HTR-8/SVneo (cell line): ENCODE results near the gene RABAC1.
A peak's percentile ranks its signal among the peaks of the same experiment; 100 is the strongest.
"Not testable (repeated sequence)": the region's sequence is repeated elsewhere in the genome, so short reads cannot be mapped to it uniquely, and the experiment has no call there.

Source experiments
- DNase-seq: peaks from one replicate; pipeline ENCODE4 v3.0.0; 2011; ENCODE audit warnings: low spot score, mixed read lengths; ENCODE audit not compliant: insufficient read length
- FAIRE-seq: peaks from 2 replicates; lab custom pipeline; 2011; peaks lifted over from hg19 to GRCh38; lab: Jason Lieb, UNC

The RABAC1 gene

GRCh38 chr19:41959056-41960053, at the start of gene RABAC1:
Gene RABAC1 (minus strand): TSS chr19:41959321. CDS start chr19:41959292, 29 bp downstream.
- DNase-seq: peak; percentile 97
- peak; percentile 86 for FAIRE-seq

- DNase-seq (no peak), FAIRE-seq (no peak)
Measured at GRCh38 chr19:42006569-42006968, 47.4 kb upstream of the RABAC1 start.

GRCh38 chr19:42005504-42005903, 46.4 kb upstream of the RABAC1 start:
- FAIRE-seq (no peak), DNase-seq (no peak)

GRCh38 chr19:42003506-42004294, 44.6 kb upstream of the RABAC1 start:
- no peak for FAIRE-seq

GRCh38 chr19:41999878-42000208, 40.7 kb upstream of the RABAC1 start:
- DNase-seq (no peak), FAIRE-seq (no peak)

More at GRCh38 chr19:42003506-42004294, 44.6 kb upstream of the RABAC1 start:
- DNase-seq: no peak

GRCh38 chr19:41999071-41999877, 40.2 kb upstream of the RABAC1 start:
- FAIRE-seq (no peak), DNase-seq (no peak)

- peak; percentile 53 for DNase-seq
- FAIRE-seq: no peak
Measured at GRCh38 chr19:41998246-41999020, 39.3 kb upstream of the RABAC1 start.

GRCh38 chr19:41997851-41998229, 38.7 kb upstream of the RABAC1 start:
- FAIRE-seq (no peak), DNase-seq (no peak)

- DNase-seq: peak; percentile 75
- no peak for FAIRE-seq
Measured at GRCh38 chr19:41997121-41997850, 38.2 kb upstream of the RABAC1 start.

GRCh38 chr19:41995959-41996797, 37.1 kb upstream of the RABAC1 start:
- no peak for DNase-seq
- FAIRE-seq: no peak

GRCh38 chr19:41994994-41995958, 36.2 kb upstream of the RABAC1 start:
- FAIRE-seq (no peak), DNase-seq (no peak)

- DNase-seq (no peak), FAIRE-seq (no peak)
Measured at GRCh38 chr19:41994521-41994971, 35.4 kb upstream of the RABAC1 start.

- DNase-seq: peak; percentile 76
- peak; percentile 88 for FAIRE-seq
Measured at GRCh38 chr19:41993612-41994483, 34.7 kb upstream of the RABAC1 start, which contains the start of gene ATP1A3. Gene ATP1A3 (minus strand): TSS chr19:41994230. CDS start chr19:41994076, 154 bp downstream.

- not testable (repeated sequence) for DNase-seq, FAIRE-seq
Measured at GRCh38 chr19:41991925-41992569, 32.9 kb upstream of the RABAC1 start.

- no peak for DNase-seq
Measured at GRCh38 chr19:41991025-41991424, 31.9 kb upstream of the RABAC1 start.

More at GRCh38 chr19:41991025-41991424, 31.9 kb upstream of the RABAC1 start:
- FAIRE-seq: no peak
